GM10248 (cell line): ENCODE results near the gene JAKMIP1.

Experiments used
- CTCF ChIA-PET: fragments of 300-600 bp; sonication (Branson Sonifier 250); formaldehyde crosslinking; extraction: SDS; loops from one replicate; lab custom pipeline; 2021; ENCODE audit warnings: antibody characterized with exemption; lab: Yijun Ruan, JAX
- POLR2A ChIA-PET: fragments of 350-650 bp; sonication (Branson Sonifier 250); formaldehyde crosslinking; extraction: SDS; loops from one replicate; lab custom pipeline; 2020; ENCODE audit warnings: antibody characterized with exemption; lab: Yijun Ruan, JAX
- DNase-seq: peaks from one replicate; pipeline ENCODE4 v3.0.0; 2012; ENCODE audit errors: extremely low spot score
- CTCF ChIP-seq: IDR thresholded peaks from 2 replicates; pipeline ENCODE4 v1.5.1; 2012; ENCODE audit warnings: mild to moderate bottlenecking, low read depth; ENCODE audit errors: extremely low read depth, missing control alignments, control extremely low read depth

JAKMIP1 gene

DNA sequence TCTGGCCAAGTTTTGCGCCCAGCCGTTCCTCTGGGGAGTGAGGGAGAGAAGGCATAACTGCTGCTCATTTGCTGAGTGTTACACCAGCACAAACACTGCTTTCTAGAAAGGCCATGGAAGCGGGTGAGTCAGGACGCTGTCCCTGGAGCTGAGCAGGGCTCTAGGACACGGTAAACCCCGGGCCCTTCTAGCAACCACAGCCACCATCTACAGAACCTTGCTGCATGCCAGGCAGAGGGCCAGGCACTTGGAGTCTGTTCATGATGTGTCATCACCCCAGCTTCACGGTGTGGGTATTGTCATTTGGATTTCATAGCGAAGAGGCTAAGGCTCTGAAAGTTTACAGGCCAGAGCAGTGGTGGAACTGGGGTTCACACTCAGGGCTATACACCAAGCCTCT lies 150.4 kb downstream of the JAKMIP1 start:
- no peak for DNase-seq
- ChIA-PET POLR2A (no interaction called here), CTCF (no interaction called here)
- no peak for TF ChIP-seq CTCF

DNA sequence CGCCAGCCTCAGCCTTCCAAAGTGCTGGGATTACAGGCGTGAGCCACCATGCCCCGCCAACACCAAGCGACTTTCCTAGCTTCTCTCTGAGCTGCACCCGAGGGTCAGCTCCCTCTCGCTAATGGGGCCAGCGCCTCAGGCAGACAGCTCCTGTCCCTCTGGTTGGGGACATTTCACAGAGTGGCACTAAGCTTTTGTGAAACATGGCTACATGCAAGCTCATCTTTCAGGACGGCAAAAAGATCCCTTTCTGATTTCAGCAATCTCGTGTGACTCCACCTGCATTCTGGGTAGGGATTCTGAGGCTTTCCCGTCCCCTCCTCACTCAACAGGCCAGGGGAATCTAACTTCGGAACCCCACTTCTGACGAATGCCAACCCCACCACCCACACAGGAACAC lies 151.1 kb downstream of the JAKMIP1 start:
- CTCF ChIA-PET = interaction anchor here (0.9 kb wide), 1 partner anchor 28 kb away, joined by 3 read pairs; no protein-coding TSS in a partner anchor
- no peak for TF ChIP-seq CTCF
- DNase-seq = no peak
- POLR2A ChIA-PET = no interaction called here

DNA sequence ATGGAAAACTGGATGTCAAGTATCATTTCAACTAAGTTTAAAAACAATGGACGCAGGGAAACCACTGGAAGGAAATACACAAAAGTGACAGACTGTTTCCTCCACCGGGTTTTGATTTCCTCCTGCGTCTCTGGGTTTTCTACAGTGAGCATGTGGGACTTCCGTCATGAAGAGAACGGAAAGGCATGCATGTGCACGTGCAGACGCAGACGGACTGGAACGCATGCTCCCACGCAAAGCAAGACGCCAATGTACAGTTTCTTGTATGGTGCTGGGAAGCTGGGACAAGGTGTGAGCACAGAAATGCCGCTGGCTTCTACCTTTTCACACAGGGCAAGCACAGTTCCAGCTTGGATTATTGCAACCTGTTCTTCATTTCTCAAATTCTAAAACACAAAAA lies 151.8 kb downstream of the JAKMIP1 start:
- CTCF ChIA-PET = no interaction called here

DNA sequence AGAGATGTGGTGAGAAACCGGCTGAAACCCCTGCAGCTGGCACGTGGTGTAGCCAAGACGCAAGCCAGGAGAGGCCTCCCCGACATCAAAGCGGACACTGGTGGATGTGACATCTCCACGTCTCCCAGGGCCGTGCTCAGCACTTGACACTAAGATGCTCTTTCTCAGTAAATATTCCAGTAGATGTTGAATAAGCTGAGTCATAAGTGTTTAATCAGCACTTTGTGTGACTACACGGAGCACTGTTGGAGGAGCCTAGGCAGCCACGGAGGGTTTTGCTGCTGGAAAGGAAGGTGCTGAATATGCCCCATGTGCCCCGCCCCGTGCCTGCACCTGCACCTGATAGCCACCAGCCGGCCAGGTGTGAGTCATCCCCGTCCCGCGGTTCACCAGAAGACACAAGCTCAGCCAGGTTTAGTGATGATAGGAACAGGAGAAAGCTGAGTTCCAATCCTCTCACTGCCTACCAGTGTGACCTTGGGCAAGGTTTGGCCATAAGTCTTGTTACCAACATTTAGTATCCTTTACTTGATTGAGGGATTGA lies 153.1 kb downstream of the JAKMIP1 start:
- no peak for TF ChIP-seq CTCF
- ChIA-PET POLR2A (no interaction called here), CTCF (interaction anchor here (1.8 kb wide), 1 partner anchor 27 kb away, joined by 6 read pairs; no protein-coding TSS in a partner anchor)
- no peak for DNase-seq

More for the DNA sequence above, 151.8 kb downstream of the JAKMIP1 start:
- POLR2A ChIA-PET = no interaction called here
- no peak for DNase-seq
- TF ChIP-seq CTCF = no peak

DNA sequence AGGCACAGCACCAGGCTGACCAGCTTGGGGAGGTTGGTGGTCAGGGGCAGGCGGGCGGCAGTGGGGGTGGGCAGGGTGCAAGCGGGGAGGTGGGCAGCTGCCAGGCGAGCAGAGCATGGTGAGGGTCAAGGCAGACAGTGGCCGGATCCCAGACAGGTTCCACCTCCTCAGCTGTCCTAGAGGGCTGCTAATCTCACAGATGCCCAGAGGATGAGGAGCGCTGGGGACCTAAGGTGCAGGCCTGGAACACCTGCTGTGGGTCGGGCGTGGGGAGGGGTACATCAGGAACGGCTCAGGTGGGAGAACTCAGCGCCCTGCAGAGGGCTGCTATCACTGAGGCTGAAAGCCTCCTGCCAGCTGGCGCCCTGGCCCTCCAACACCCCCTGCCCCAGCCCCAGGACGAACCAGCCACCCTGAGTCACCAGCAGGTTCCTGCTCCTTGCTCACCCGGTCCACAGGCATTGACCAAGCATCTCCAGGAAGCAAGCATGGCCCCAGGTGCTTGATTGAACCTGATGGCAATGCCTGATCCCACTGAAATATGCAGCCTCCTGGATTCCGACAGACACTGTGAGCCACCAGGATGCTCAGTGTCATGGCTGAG lies 153.7 kb downstream of the JAKMIP1 start:
- DNase-seq = no peak
- no peak for TF ChIP-seq CTCF
- POLR2A ChIA-PET = no interaction called here
- CTCF ChIA-PET = interaction anchor here (1.8 kb wide), 1 partner anchor 27 kb away, joined by 6 read pairs; no protein-coding TSS in a partner anchor

- peak; percentile 3 for TF ChIP-seq CTCF
- DNase-seq = no peak
- ChIA-PET POLR2A (no interaction called here), CTCF (no interaction called here)
Measured at GRCh38 chr4:6044805-6045204, 155.5 kb downstream of the JAKMIP1 start.

DNA sequence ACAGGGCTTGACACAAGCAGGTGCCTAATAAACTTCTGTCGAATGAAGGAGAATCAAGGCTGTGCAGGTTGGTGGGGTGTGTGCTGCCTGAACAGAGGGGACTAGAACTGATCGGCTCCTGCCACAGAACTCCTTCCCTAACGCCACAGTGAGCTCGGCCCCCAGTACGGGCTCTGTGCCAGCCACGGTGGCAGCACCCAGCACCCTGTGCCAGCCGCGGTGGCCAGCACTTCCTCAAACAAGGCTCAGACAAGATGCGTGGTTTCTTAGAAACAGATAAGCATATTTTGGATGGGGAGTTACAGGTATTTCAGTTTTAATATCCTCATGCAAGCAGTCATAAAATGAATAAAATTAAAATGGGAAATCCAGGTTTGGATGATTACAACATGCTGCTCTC lies 156.1 kb downstream of the JAKMIP1 start:
- DNase-seq = no peak
- no peak for TF ChIP-seq CTCF
- ChIA-PET CTCF (no interaction called here), POLR2A (no interaction called here)
